Fibroblast of mammary gland (primary cell): Measurements from ENCODE around the gene PDXDC1.
"Not testable (repeated sequence)": the region's sequence is repeated elsewhere in the genome, so short reads cannot be mapped to it uniquely, and the experiment has no call there.

Source experiments
- DNase-seq: peaks from one replicate; pipeline ENCODE4 v3.0.0-alpha.2; 2010; ENCODE audit warnings: low read depth
- H3K4me3 ChIP-seq: 2 replicates; pipeline ENCODE4 v1.5.1; 2011; ENCODE audit warnings: low read depth, mild to moderate bottlenecking, low read length, moderate library complexity; ENCODE audit not compliant: control insufficient read depth
- TF ChIP-seq, protein P1 (sequence below): conservative IDR thresholded peaks from 2 replicates; pipeline ENCODE4 v1.5.1; 2011; ENCODE audit warnings: low read depth, low read length, inconsistent platforms; ENCODE audit not compliant: control insufficient read depth, insufficient read depth

PDXDC1 gene

DNA sequence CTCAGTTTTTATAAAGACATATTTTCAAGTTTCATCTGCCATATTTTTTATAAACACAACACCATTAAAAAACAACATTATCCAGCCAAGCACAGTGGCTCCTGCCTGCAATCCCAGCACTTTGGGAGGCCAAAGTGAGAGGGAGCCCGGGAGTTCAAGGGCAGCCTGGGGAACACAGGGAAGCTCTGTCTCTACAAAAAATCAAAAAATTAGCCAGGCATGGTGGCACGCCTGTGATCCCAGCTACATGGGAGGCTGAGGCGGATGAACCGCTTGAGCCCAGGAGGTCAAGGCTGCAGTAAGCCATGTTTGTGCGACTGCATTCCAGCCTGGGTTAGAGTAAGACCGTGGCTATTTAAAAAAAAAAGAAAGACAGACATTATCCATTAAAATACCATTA lies 98.3 kb downstream of the PDXDC1 start:
- no peak overlapping the region for H3K4me3 ChIP-seq
- TF ChIP-seq, protein P1, sequence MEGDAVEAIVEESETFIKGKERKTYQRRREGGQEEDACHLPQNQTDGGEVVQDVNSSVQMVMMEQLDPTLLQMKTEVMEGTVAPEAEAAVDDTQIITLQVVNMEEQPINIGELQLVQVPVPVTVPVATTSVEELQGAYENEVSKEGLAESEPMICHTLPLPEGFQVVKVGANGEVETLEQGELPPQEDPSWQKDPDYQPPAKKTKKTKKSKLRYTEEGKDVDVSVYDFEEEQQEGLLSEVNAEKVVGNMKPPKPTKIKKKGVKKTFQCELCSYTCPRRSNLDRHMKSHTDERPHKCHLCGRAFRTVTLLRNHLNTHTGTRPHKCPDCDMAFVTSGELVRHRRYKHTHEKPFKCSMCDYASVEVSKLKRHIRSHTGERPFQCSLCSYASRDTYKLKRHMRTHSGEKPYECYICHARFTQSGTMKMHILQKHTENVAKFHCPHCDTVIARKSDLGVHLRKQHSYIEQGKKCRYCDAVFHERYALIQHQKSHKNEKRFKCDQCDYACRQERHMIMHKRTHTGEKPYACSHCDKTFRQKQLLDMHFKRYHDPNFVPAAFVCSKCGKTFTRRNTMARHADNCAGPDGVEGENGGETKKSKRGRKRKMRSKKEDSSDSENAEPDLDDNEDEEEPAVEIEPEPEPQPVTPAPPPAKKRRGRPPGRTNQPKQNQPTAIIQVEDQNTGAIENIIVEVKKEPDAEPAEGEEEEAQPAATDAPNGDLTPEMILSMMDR = no peak
- DNase-seq = no peak

DNA sequence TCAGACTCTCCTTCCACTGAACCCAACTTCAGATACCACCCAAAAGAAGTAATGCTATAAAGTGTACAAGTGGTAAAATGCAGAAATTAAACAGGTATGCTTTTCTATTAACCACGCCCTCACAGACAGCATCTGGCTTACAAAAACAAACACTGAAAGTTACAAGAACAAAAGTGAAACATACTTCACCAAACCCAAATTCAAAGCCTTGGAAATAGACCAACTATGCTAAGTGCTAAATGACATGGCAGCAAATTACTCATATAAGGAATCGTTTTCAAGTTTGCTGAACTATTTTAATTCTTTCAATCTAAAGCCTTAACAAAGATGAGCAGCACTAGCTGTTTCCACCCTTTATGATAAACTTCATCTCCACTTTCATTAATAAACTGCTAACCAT lies 101.3 kb downstream of the PDXDC1 start:
- not testable (repeated sequence) for H3K4me3 ChIP-seq

DNA sequence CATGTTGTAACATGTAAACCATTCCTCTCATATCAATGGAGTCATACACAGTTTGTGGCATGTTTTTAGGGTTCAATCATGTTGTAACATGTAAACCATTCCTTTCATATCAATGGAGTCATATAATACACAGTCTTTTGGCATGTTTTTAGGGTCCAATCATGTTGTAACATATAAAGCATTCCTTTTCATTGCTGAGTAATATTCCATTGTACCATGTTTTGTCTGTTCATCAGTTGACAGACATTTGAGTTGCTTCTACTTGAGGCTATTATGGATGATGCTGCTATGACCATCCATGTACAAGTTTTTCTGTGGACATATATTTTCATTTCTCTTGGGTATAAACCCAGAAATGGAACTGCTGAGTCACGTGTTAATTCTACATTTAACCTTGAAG lies 106.1 kb downstream of the PDXDC1 start:
- H3K4me3 ChIP-seq, DNase-seq: not testable (repeated sequence)

More for the DNA sequence above, 101.3 kb downstream of the PDXDC1 start:
- peak; percentile 7 for DNase-seq

DNA sequence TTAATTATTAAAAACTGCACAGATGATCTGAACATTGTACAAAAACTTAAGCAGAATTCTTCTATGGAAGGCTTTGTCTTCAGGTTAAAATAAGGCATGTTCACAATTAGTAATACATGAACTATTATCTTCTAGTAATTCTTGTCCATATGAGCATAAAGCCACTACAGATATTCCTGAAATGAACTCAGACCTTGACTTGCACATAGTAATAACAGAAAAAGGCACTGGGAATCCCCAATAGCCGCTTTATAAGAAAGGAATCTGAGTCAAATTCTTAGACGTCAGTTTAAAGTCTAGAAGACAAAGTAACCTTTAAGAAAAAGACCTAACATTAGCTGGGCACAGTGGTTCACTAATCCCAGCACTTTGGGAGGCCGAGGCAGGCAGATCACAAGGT lies 108.0 kb downstream of the PDXDC1 start:
- not testable (repeated sequence) for DNase-seq, H3K4me3 ChIP-seq

DNA sequence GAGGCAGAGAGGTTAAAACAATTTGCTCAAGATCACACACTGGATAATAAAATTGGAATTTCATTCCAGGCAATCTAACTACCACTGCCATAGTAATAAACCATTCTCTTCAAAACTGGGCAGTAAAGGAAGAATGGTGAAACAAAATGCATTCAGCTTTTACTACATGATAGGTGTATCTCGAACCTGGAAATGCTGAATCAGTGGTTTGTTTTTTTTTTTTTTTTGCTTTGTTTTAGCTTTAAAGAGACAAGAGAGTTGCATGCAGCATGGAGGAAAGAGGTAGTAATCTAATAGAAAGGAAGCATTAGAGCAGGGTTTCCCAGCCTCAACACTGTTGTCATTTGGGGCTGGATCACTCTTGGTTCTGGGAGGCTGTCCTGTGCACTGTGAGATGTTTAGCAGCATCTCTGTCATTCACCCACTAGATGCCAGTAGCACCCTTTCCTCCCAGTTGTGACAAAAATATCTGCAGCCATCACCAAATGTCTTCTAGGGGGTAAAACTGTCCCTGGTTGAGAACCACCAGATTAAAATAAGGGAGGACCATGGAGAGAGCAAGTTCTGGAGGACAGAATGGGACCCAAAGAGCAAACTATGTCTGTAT lies 115.9 kb downstream of the PDXDC1 start:
- not testable (repeated sequence) for H3K4me3 ChIP-seq, DNase-seq

DNA sequence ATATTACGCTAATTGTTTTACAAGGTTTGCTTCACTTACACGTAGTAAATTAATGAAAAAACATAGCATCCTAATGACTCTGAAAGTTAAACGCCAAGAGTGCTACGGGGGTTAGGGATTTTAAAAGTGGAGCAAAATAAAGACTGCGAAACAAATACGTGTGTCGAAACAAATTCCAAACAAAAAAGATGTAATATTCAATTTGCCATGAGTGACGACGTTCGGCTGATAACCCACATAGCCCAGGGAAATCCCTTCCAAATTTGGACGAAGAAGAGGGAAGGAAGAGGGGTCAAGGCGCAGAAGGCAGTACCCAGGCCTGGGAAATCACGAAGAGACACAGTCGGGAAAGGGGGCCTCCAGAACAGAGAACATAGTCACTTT lies 118.7 kb downstream of the PDXDC1 start:
- not testable (repeated sequence) for DNase-seq
- peak overlapping the region; percentile 82 for H3K4me3 ChIP-seq

DNA sequence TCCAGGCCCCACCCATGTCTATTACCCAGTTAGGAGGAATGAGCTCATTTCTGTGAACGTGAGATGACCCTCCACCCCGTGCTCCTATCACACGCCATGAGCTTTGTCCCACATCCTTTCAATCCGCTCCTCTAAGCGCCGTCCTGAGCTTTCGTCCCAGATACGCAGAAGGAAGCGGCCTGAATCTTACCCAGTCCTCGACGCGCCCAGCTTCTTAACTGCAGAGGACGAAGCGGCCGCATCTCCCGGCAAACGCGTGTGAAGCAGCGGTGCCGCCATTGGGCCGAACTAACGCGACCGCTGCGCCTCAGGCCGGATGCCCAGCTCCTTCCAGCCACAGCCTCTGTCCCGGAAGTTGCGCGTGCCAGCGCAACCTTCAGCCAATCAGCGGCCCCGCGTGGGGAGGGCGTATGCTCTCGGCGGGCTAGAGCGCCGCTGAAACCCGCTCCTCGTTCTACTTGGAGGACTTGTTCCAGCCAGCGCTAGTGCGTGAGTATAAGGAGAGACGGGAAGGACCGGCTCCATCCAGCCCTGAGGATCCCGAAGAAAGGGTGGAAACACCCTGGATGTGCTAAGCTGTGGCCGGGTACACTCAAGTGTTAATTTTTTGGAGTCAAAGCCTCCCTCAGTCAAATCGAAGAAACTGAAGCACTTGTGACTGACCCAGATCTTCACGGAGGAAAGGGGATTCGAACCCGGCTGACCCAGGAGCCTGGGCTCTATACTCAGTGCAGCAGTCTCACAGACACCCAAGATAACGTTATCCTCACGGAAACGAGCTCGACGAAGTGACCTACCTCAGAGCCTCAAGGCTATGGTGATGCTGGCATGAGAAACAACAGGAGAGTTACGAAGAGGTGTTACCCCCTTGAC lies 119.4 kb downstream of the PDXDC1 start, which contains the start of gene RRN3:
Gene RRN3, minus strand, starts transcription at position 318 of the 873 bp plus-strand sequence. Its CDS starts 39 bp downstream, at position 279.
- peak within 1 kb of the TSS; percentile 82 for H3K4me3 ChIP-seq

DNA sequence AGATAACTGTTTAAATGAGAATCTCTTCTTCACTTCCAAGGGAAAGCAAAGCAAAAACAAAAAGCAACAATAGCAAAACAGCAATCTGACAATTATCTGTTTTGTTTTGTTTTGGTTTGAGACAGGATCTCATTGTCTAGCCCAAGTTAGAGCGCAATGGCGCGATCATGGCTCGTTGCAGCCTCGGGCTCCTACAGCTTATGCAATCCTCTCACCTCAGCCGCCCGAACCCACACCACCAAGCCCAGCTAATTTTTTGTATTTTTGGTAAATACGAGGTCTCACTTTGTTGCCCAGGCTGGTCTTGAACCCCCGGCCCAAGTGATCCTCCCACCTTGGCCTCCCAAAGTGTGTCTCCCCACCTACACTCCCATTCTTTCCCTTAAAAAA lies 121.8 kb downstream of the PDXDC1 start:
- not testable (repeated sequence) for H3K4me3 ChIP-seq, DNase-seq

More for the DNA sequence above, 119.4 kb downstream of the PDXDC1 start, which contains the start of gene RRN3:
- DNase-seq = peak; percentile 90

DNA sequence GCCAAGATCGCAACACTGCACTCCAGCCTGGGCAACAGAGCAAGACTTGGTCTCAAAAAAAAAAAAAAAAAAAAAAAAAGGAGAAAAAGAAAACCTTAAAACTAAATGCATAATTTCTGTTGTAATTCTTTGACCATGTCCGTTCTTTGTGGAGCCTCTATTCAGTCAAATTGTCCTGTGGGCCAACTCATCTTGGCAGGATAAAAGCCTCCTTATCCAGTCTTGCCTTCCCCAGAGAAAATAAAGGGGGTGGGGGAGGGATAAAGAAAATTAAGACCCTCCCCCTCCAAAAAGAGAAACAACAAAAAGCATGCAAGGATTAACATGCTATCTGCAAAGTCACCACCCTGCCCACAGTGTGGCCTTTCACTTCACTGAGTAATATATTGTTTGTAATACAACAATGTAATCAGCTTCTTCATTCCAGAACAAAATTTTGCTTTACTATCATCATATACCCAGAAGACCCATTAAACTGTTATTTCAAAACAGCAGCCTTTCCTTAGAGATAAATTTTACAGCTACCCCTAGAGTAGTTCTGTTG lies 124.6 kb downstream of the PDXDC1 start:
- not testable (repeated sequence) for DNase-seq, H3K4me3 ChIP-seq

DNA sequence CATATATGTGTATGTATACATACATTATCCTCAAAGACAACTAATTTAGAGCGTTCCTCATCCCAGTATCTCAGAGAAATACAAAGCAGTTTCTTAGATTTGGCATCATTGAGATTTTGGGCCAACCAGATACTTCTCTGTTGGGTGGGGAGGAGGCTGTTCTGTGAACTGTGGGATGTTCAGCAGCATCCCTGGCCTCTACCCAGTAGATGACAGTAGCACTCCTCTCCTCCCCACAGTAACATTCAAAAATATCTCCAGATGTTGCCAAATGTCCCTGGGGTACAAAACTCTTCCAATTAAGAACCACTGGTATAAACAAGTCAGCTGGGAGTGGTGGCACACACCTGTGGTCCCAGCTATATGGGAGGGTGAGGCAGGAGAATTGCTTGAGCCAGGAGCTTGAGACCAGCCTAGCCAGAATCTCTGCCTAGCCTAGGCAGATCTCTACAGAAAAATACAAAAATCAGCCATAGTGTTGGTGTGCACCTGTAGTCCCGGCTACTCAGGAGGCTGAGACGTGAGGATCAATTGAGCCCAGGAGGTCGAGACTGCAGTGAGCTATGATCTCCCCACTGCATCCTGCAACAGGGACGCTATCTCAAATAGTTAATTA lies 125.7 kb downstream of the PDXDC1 start:
- not testable (repeated sequence) for H3K4me3 ChIP-seq
- DNase-seq = peak; percentile 2

DNA sequence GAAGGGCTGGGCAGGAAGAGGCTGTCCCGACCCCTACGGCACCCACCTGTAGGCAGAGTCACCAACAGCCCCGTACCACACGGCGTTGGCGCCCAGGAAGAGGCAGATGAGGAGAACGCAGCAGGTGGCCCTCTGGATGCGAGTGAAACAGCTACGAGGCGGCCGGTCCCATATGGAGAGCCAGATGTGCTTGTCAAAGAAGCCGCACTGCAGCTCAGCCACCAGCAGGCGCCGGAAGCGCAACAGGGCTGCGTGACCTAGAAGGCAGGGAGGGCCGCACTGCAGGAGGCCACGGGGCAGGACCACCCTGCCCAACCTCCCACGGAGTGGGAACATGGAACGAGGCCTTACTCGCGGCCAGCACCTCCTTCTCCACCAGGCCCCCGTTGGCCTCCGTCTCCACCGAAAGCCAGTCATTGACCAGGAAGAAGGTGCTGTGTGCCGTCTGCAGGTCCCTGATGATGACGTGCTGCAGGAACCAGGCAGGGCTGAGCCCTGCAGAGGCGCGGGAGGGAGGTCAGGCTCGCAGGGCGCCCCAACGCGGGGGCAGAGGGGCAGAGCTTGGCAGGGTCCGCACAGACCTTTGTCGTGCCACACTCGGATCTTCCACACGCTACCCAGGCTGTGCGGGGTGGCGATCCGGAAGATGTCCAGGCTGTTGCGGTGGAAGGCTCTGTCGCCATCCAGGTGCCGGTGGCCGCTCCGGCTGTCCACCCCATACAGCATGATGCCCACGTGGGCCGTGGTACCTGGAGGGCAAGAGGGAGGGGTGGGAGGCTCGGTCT lies 153.0 kb downstream of the PDXDC1 start:
- not testable (repeated sequence) for DNase-seq

DNA sequence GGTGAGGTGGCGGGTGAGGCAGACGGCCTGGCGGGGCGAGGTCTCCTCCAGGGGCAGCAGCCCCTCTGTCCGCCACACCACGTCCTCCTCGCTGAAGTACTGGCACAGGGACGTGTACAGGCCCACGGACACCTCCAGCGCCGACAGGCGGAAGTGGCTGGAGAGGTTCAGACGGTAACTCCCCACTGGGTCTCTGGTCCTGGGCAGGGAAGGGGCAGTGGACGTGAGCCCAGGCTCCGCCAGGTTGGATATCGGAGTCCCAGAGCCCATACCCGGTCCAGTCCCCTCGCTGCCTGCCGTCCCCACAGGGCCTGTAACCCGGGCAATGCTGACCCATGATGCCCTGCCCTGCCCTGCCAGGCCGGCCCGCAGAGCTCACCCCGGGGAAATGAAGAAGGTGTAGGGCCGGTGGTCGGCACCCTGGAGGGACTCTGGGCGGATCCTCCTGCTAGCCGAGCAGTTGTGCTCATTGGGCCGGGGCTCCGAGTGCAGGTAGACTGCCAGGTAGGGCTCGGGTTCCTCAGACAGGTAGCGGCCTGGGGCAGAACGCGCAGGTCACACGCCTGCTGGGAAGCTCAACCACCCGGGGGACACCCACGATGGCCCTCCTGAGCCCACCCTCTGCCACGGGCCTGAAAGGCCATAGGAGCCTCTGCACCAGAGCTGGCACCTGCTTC lies 155.6 kb downstream of the PDXDC1 start:
- DNase-seq, H3K4me3 ChIP-seq: not testable (repeated sequence)

More for the DNA sequence above, 153.0 kb downstream of the PDXDC1 start:
- not testable (repeated sequence) for H3K4me3 ChIP-seq

DNA sequence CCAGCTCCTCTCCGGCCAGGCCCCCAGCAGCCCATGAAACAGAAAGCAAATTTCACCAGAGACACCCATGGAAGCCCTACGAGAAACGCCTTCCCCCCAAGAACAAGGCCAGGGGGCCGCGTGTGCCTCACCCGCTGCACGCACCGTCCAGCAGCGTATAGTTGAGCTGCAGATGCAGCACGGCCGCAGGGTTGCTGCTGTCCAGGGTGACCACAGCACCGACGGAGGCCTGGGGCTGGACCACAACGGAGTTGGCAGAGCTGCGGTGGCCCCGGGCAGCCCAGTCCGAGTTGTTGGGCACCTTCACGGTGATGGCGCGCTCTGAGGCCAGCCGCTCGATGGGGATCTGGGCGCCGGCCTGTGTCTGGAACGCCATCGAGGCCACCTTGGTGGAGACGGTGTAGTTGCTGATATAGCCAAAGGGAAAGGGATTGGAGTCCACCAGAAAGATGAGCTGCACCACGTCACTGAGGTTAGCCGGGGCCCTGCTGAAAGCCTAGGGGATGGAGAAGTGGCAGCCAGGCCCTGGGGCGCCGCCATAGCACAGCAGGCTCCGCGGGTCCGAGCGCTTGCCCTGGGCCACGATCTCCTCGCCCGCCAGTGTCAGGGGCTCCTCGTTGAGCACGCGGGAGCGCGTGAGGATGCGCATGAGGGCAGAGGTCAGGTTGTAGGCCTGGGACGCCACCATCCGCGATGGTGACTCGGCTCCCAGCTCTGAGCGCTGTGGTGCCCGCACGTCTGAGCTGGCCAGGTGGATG lies 156.3 kb downstream of the PDXDC1 start:
- not testable (repeated sequence) for DNase-seq, H3K4me3 ChIP-seq

DNA sequence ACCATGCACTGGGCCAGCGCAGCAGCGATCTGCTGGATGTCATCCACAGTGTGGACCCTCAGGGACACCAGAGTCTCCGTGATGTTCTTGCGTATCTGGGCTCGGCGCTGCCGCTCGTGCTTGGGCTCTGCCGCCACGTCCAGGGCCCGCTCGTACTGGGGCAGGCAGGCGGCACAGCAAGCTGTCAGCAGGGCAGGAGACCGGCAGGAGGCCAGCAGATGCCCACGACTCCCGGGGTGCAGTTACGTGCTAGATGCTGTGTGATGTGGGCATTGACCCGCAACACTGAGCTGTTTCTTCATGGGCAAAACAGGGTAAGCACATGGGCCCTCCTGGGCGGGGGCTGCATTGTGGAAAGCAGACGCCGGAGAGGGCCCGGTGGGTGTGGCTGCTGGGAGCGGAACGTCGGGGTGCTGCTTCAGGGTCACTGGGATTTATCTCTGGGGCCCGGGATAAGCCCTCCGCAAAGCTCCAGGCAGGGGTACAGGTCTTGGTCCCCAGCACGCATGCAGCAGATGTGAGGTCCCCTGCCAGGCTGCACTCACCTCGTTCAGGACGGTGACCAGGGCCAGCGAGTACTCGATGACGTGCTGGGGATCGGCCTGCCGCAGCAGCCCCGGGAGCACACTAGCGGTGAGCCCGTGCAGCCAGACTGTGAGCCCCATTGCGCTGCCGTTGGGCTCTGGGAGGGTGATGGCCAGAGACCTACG lies 158.0 kb downstream of the PDXDC1 start:
- not testable (repeated sequence) for DNase-seq, H3K4me3 ChIP-seq

DNA sequence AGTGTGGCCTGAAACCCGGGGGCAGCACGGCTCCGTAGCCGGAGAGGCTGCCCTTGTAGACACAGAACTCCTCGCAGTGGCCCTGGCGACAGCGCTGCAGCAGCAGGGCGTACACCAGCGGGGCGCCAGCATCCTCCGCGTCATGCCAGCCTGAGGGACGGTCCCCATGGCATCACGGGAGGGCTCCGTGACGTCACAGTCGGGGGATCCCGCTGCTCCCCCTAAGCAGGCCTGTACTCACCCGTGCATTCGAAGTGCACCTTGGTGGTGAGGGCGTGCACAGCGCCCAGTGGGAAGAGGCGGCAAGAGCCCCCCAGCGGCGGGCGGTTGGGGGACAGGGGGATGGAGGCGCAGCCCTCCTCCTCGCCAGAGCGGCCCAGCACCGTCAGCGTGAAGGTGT lies 158.7 kb downstream of the PDXDC1 start:
- H3K4me3 ChIP-seq, DNase-seq: not testable (repeated sequence)
